Liver (tissue), 3 donors: ENCODE data around the gene STXBP1.

ENCODE experiments used
- EGR1 ChIP-seq, 2 donors: IDR thresholded peaks; 2 replicates each; pipeline ENCODE4 v1.6.1; 2016 to 2018; ENCODE audit warnings: antibody characterized with exemption in 2 of 2, low read depth in 2 of 2
- GABPA ChIP-seq, 2 donors: IDR thresholded peaks in 1 of 2; conservative IDR thresholded peaks in 1 of 2; 2 replicates each; pipeline ENCODE4 v1.6.1; 2016; ENCODE audit warnings: antibody characterized with exemption in 2 of 2, mild to moderate bottlenecking in 1 of 2, moderate library complexity in 1 of 2
- JUND ChIP-seq, 2 donors: IDR thresholded peaks; 2 replicates each; pipeline ENCODE4 v1.6.1; 2016; ENCODE audit warnings: antibody characterized with exemption in 2 of 2
- RAD21 ChIP-seq, 2 donors: IDR thresholded peaks; 2 replicates each; pipeline ENCODE4 v1.6.1; 2016; ENCODE audit warnings: antibody characterized with exemption in 2 of 2, mild to moderate bottlenecking in 2 of 2
- SP1 ChIP-seq: IDR thresholded peaks from 2 replicates; pipeline ENCODE4 v1.6.1; 2018; ENCODE audit warnings: antibody characterized with exemption, mild to moderate bottlenecking
- YY1 ChIP-seq: IDR thresholded peaks from 2 replicates; pipeline ENCODE4 v1.6.1; 2016; ENCODE audit warnings: antibody characterized with exemption, mild to moderate bottlenecking
- TF ChIP-seq, protein P1 (sequence below): IDR thresholded peaks from 2 replicates; pipeline ENCODE4 v1.6.1; 2016; ENCODE audit warnings: antibody characterized with exemption, mild to moderate bottlenecking
- TF ChIP-seq, protein P2 (sequence below): fragments of 150-350 bp; IDR thresholded peaks from 2 replicates; pipeline ENCODE4 v1.5.1; 2017; ENCODE audit warnings: improper control_type of control experiment, low read depth, low read length; ENCODE audit not compliant: missing input control
- TF ChIP-seq, protein P3 (sequence below): IDR thresholded peaks from 2 replicates; pipeline ENCODE4 v1.6.1; 2016; ENCODE audit warnings: antibody characterized with exemption
- donor health status: healthy.
- donor health status: healthy.

DNA sequence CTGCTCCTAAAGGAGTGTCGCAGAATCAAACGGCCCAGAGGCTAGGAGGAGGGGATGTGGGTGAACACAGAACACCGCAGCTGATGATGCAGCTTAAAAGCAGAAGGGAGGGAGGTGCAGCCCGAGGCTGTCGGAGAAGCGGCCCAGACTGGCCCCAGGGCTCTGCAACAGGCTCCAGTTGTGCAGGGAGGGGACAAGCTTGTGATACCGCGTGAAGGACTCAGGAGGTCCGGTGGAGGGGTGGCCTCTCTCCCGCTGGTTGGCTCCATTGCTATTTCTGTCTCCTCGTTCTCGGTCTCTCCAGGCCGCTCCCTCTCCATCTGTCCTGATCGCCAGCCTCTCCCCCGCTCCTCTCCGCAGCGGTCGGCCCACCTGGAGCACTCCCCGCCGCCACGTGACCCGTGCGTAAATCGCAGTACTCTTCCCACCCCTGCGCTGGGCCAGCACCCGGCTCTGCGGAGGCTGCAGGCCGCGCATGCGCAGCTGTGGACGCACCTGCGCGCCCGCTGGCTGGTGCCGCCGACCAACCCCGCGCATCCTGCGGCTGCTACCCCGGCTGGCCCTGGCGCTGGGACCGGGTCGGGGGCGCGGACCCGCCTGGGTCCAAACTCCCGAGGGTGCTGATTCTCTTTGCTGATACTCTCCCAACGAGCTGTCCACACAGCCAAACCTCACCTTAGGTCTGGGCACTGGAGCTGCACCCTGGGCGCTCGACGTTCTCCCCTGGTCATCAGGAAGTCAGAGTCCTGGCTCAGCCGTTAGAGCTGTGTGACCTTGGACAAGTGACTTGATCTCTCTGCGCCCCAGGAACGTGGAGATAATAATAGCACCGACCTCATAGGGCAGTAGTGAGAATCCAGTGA, 3.7 kb upstream of the STXBP1 start:
- TF ChIP-seq, protein P1, sequence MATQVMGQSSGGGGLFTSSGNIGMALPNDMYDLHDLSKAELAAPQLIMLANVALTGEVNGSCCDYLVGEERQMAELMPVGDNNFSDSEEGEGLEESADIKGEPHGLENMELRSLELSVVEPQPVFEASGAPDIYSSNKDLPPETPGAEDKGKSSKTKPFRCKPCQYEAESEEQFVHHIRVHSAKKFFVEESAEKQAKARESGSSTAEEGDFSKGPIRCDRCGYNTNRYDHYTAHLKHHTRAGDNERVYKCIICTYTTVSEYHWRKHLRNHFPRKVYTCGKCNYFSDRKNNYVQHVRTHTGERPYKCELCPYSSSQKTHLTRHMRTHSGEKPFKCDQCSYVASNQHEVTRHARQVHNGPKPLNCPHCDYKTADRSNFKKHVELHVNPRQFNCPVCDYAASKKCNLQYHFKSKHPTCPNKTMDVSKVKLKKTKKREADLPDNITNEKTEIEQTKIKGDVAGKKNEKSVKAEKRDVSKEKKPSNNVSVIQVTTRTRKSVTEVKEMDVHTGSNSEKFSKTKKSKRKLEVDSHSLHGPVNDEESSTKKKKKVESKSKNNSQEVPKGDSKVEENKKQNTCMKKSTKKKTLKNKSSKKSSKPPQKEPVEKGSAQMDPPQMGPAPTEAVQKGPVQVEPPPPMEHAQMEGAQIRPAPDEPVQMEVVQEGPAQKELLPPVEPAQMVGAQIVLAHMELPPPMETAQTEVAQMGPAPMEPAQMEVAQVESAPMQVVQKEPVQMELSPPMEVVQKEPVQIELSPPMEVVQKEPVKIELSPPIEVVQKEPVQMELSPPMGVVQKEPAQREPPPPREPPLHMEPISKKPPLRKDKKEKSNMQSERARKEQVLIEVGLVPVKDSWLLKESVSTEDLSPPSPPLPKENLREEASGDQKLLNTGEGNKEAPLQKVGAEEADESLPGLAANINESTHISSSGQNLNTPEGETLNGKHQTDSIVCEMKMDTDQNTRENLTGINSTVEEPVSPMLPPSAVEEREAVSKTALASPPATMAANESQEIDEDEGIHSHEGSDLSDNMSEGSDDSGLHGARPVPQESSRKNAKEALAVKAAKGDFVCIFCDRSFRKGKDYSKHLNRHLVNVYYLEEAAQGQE, result no peak
- TF ChIP-seq, protein P2, sequence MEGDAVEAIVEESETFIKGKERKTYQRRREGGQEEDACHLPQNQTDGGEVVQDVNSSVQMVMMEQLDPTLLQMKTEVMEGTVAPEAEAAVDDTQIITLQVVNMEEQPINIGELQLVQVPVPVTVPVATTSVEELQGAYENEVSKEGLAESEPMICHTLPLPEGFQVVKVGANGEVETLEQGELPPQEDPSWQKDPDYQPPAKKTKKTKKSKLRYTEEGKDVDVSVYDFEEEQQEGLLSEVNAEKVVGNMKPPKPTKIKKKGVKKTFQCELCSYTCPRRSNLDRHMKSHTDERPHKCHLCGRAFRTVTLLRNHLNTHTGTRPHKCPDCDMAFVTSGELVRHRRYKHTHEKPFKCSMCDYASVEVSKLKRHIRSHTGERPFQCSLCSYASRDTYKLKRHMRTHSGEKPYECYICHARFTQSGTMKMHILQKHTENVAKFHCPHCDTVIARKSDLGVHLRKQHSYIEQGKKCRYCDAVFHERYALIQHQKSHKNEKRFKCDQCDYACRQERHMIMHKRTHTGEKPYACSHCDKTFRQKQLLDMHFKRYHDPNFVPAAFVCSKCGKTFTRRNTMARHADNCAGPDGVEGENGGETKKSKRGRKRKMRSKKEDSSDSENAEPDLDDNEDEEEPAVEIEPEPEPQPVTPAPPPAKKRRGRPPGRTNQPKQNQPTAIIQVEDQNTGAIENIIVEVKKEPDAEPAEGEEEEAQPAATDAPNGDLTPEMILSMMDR, result no peak
- TF ChIP-seq SP1 (no peak), GABPA (IDR thresholded peaks at IDR 0.05 in 1 of 2, conservative IDR thresholded peaks at IDR 0.05 in 1 of 2) (no peak), YY1 (no peak), EGR1 (IDR thresholded peaks at IDR 0.05; ENCODE audit: low read depth in 2 of 2) (no peak), JUND (IDR thresholded peaks at IDR 0.05) (no peak), RAD21 (IDR thresholded peaks at IDR 0.05) (no peak)
- TF ChIP-seq, protein P3, sequence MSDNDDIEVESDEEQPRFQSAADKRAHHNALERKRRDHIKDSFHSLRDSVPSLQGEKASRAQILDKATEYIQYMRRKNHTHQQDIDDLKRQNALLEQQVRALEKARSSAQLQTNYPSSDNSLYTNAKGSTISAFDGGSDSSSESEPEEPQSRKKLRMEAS, result no peak
